CD4-positive, alpha-beta T cell treated with Interleukin-12 subunit alpha and Interleukin-12 subunit beta, for 1 hour (primary cell): Measurements from ENCODE around the gene EPB41L5.
"Not testable (repeated sequence)": the region's sequence is repeated elsewhere in the genome, so short reads cannot be mapped to it uniquely, and the experiment has no call there.

Source experiments
- DNase-seq: peaks from one replicate; pipeline ENCODE4 v3.0.0-alpha.2; 2020

EPB41L5 gene

GRCh38 chr2:120103723-120104467 is 91.0 kb downstream of the EPB41L5 start:
- no peak for DNase-seq

- DNase-seq = no peak
These were observed 91.9 kb downstream of the EPB41L5 start for GRCh38 chr2:120104772-120105171.

- no peak for DNase-seq
These were observed 92.5 kb downstream of the EPB41L5 start for GRCh38 chr2:120105360-120105759.

GRCh38 chr2:120108049-120108448 is 95.2 kb downstream of the EPB41L5 start:
- DNase-seq = no peak

- DNase-seq = no peak
These were observed 95.9 kb downstream of the EPB41L5 start for GRCh38 chr2:120108749-120109148.

GRCh38 chr2:120109186-120110061 is 96.5 kb downstream of the EPB41L5 start:
- DNase-seq = peak; percentile 45

- DNase-seq = no peak
These were observed 97.1 kb downstream of the EPB41L5 start for GRCh38 chr2:120110062-120110362.

GRCh38 chr2:120110507-120110906 is 97.6 kb downstream of the EPB41L5 start:
- no peak for DNase-seq

- DNase-seq = no peak
These were observed 98.3 kb downstream of the EPB41L5 start for GRCh38 chr2:120111193-120111592.

- no peak for DNase-seq
These were observed 105.1 kb downstream of the EPB41L5 start for GRCh38 chr2:120118018-120118417.

GRCh38 chr2:120118471-120118870 is 105.6 kb downstream of the EPB41L5 start:
- DNase-seq = no peak

- DNase-seq = not testable (repeated sequence)
These were observed 108.5 kb downstream of the EPB41L5 start for GRCh38 chr2:120121337-120121736.

GRCh38 chr2:120123090-120123489 is 110.2 kb downstream of the EPB41L5 start:
- no peak for DNase-seq

GRCh38 chr2:120125195-120125594 is 112.3 kb downstream of the EPB41L5 start:
- DNase-seq = no peak

- DNase-seq = no peak
These were observed 115.3 kb downstream of the EPB41L5 start for GRCh38 chr2:120128216-120128615.

- no peak for DNase-seq
These were observed 119.3 kb downstream of the EPB41L5 start for GRCh38 chr2:120132190-120132589.

GRCh38 chr2:120132691-120133090 is 119.8 kb downstream of the EPB41L5 start:
- no peak for DNase-seq

GRCh38 chr2:120133572-120134244 is 120.8 kb downstream of the EPB41L5 start:
- no peak for DNase-seq

GRCh38 chr2:120134263-120134662 is 121.4 kb downstream of the EPB41L5 start:
- DNase-seq = no peak

GRCh38 chr2:120135013-120135412 is 122.1 kb downstream of the EPB41L5 start:
- DNase-seq = not testable (repeated sequence)

GRCh38 chr2:120140866-120141265 is 128.0 kb downstream of the EPB41L5 start:
- DNase-seq = no peak

GRCh38 chr2:120141300-120142069 is 128.6 kb downstream of the EPB41L5 start:
- no peak for DNase-seq
